ENCODE data around the gene PLEKHN1.

Gene PLEKHN1

GRCh38 chr1:1024771-1025699, 58.8 kb downstream of the PLEKHN1 start:
- peak; percentile 55 for DNase-seq (ENCODE audit: low read depth)

Data from amniotic epithelial cell (primary cell).